Astrocyte (in vitro differentiated cells and primary cell): ENCODE results near the gene TMEM115.

Experiments
- CTCF ChIP-seq: IDR thresholded peaks from 2 replicates; pipeline ENCODE4 v1.5.1; 2011; ENCODE audit warnings: low read depth, mild to moderate bottlenecking, inconsistent platforms, low read length, moderate library complexity; ENCODE audit not compliant: insufficient read depth
- EZH2 ChIP-seq: IDR thresholded peaks from 2 replicates; pipeline ENCODE4 v1.6.1; 2012; ENCODE audit warnings: mild to moderate bottlenecking, low read length, inconsistent platforms; ENCODE audit not compliant: insufficient read depth

GRCh38 chr3:50372349-50372748 lies 13.0 kb upstream of the TMEM115 start:
- TF ChIP-seq CTCF, result no peak
- TF ChIP-seq EZH2, result no peak
